DND-41 (cell line): Measurements from ENCODE around the gene CIC.

ENCODE experiments used
- ATAC-seq: fragments of 200-7000 bp; cut with Tn5 transposase; 3 replicates; pipeline ENCODE4 v1.9.1; 2021; ENCODE audit warnings: low read depth; ENCODE audit not compliant: insufficient read depth
- DNase-seq: peaks from one replicate; pipeline ENCODE4 v3.0.0-alpha.2; 2020
- H2AFZ ChIP-seq: 2 replicates; pipeline ENCODE4 v1.6.0; 2012; ENCODE audit warnings: low read depth, low read length
- H3K27ac ChIP-seq: 2 replicates; pipeline ENCODE4 v1.5.1; 2012; ENCODE audit warnings: low read length, inconsistent platforms
- H3K27me3 ChIP-seq: fragments of 200-600 bp; sonication (generic); 2 replicates; pipeline ENCODE4 v1.6.0; 2012; ENCODE audit warnings: low read length, mild to moderate bottlenecking, inconsistent platforms; ENCODE audit not compliant: insufficient read depth, poor library complexity
- H3K36me3 ChIP-seq: 2 replicates; pipeline ENCODE4 v1.5.1; 2012; ENCODE audit warnings: low read length, inconsistent platforms; ENCODE audit not compliant: insufficient read depth
- H3K4me1 ChIP-seq: 2 replicates; pipeline ENCODE4 v1.5.1; 2012; ENCODE audit warnings: mild to moderate bottlenecking, low read length; ENCODE audit not compliant: insufficient read depth
- H3K4me2 ChIP-seq: 2 replicates; pipeline ENCODE4 v1.6.0; 2012; ENCODE audit warnings: mild to moderate bottlenecking, moderate library complexity, low read length, inconsistent platforms; ENCODE audit not compliant: insufficient read depth
- H3K4me3 ChIP-seq, 2 experiments: fragments of 200-600 bp in 1 of 2; shearing (Covaris generic) in 1 of 2; 2 replicates each; pipeline ENCODE4 v1.5.1; 2012 to 2016; ENCODE audit warnings: inconsistent platforms in 2 of 2, low read length in 2 of 2, mild to moderate bottlenecking in 2 of 2, low read depth in 1 of 2, moderate library complexity in 1 of 2
- H3K79me2 ChIP-seq: 2 replicates; pipeline ENCODE4 v1.6.0; 2012; ENCODE audit warnings: low read length, inconsistent platforms; ENCODE audit not compliant: insufficient read depth
- H3K9ac ChIP-seq: 2 replicates; pipeline ENCODE4 v1.6.0; 2012; ENCODE audit warnings: low read depth, mild to moderate bottlenecking, inconsistent platforms, low read length, moderate library complexity
- H3K9me3 ChIP-seq: 2 replicates; pipeline ENCODE4 v1.5.1; 2012; ENCODE audit warnings: low read length, moderate library complexity, mild to moderate bottlenecking, inconsistent platforms; ENCODE audit not compliant: insufficient read depth, severe bottlenecking
- H4K20me1 ChIP-seq: 2 replicates; pipeline ENCODE4 v1.6.0; 2012; ENCODE audit warnings: low read length; ENCODE audit not compliant: insufficient read depth
- EZH2 ChIP-seq: IDR thresholded peaks from 3 replicates; pipeline ENCODE4 v1.6.1; 2012; ENCODE audit warnings: borderline replicate concordance, low read depth, mild to moderate bottlenecking, moderate library complexity, low read length, inconsistent platforms; ENCODE audit not compliant: severe bottlenecking
- TF ChIP-seq, protein P1 (sequence below): IDR thresholded peaks from 2 replicates; pipeline ENCODE4 v1.5.1; 2012; ENCODE audit warnings: borderline replicate concordance, low read length, moderate library complexity, mild to moderate bottlenecking; ENCODE audit not compliant: poor library complexity, severe bottlenecking; ENCODE audit errors: extremely low read depth

The CIC gene

DNA sequence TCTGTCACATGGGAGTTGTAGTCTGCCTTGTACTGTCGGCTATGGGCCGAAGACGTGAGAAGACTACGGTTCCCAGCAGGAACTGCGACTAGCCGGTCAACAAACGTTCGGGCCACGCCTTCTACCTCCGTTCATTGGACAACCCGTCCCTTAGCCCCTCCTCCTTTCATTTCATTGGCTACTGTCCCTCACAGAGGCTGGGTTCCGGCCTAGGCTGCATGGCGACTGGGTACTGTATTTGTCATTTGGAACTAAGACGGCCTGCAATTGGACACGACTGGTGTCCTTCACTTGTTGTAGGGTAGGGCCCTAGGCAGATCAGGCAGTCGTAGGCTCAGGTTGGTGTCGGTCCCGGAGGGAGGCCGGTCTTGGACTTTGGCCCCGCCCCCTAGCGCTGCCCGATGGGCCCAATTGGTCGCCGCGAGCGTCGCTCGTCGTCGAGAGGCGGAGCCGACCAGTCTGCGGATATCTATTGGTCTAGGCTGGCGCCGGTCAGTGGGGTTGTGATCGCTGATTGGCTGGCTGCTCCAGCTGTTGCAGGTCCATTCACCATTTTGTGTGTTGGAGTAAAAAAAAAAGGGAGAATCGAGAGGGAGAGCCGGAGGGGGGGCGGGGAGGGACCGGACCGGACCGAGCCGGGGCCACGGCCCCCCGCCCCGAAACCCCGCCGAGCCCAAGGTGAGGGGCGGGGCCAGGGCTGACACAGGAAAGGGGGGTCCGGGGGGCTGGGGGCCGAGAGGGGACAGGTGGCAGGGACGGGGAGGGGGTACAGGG is at the start of gene CIC:
TSS of gene CIC (plus strand) at position 549 of the 774 bp plus-strand sequence. CDS start 2,532 bp downstream, outside the sequence.
- Histone ChIP-seq H2AFZ (peak within 1 kb of the TSS; percentile 82), H3K4me3 (peak within 1 kb of the TSS; percentile 69 to 92; a peak in 3 of 4 replicates), H3K9ac (peak within 1 kb of the TSS; percentile 74), H3K4me2 (peak within 1 kb of the TSS; percentile 85), H3K79me2 (peaks cover 28% of the 10 kb centered on the region), H4K20me1 (no peaks in the 10 kb centered on the region), H3K27me3 (no peaks in the 10 kb centered on the region), H3K4me1 (peaks cover 24% of the 10 kb centered on the region), H3K36me3 (peaks cover 28% of the 10 kb centered on the region), H3K27ac (peak within 1 kb of the TSS; percentile 98), H3K9me3 (no peaks in the 10 kb centered on the region)
- ATAC-seq, result peak; percentile 90
- DNase-seq, result peak; percentile 100
- TF ChIP-seq, protein P1, sequence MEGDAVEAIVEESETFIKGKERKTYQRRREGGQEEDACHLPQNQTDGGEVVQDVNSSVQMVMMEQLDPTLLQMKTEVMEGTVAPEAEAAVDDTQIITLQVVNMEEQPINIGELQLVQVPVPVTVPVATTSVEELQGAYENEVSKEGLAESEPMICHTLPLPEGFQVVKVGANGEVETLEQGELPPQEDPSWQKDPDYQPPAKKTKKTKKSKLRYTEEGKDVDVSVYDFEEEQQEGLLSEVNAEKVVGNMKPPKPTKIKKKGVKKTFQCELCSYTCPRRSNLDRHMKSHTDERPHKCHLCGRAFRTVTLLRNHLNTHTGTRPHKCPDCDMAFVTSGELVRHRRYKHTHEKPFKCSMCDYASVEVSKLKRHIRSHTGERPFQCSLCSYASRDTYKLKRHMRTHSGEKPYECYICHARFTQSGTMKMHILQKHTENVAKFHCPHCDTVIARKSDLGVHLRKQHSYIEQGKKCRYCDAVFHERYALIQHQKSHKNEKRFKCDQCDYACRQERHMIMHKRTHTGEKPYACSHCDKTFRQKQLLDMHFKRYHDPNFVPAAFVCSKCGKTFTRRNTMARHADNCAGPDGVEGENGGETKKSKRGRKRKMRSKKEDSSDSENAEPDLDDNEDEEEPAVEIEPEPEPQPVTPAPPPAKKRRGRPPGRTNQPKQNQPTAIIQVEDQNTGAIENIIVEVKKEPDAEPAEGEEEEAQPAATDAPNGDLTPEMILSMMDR, result no peak
- no peak for TF ChIP-seq EZH2

DNA sequence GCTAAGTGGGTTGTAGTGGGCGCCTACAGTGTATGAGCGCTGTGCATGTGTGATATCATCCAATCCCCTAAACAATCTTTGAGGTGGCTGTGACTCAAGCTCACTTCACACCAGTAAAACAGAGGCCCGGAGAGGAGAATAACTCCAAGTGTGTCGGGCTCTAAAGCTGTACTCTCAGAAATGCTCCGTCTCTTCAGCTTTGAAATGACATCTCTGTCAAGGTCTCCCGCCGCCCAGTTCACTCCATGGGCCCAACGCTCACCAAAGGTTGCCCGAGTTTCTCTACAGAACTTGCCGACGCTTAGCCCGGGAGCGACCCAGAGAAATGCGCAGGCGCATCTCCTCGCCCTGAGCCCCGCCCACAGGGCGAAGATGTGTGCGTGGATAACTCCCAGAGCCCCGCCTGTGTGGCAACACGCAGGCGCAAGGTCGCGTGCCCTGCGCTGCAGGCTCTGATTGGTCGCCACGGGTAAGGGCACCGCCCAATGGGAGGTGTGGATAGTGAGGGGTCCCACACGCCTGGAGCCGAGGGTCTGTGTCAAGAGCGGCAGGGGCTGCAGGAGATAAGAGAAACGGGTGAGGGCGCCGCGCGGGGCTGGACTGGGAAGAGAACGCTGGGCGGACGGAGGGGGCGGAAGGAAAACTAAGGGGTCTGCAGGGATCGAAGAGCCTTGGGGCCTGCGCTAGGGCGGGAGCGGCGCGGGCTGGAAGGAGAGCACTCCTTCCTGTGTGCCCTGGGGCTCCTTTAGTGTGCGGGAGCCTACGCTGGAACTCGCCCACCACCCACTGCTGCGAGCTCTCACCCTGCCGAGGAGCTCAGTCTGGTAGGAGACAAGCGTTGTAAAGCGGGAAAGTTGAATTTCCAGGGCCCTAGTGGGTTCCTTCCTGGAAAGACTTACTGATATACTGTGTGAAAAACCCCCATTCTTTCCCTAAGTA is 49.0 kb upstream of the CIC start, which contains the start of gene ZNF526:
TSS of gene ZNF526 (plus strand) at position 501 of the 939 bp plus-strand sequence. CDS start 4,092 bp downstream, outside the sequence.
- peak; percentile 92 for ATAC-seq
- Histone ChIP-seq H3K79me2 (peaks cover 78% of the 10 kb centered on the region), H4K20me1 (peaks cover 24% of the 10 kb centered on the region), H2AFZ (peak within 1 kb of the TSS; percentile 66), H3K4me1 (peaks cover 58% of the 10 kb centered on the region), H3K4me3 (peak within 1 kb of the TSS; percentile 65 to 84), H3K9ac (peak within 1 kb of the TSS; percentile 75), H3K27ac (peak within 1 kb of the TSS; percentile 75), H3K9me3 (no peaks in the 10 kb centered on the region), H3K36me3 (peaks cover 22% of the 10 kb centered on the region), H3K27me3 (no peaks in the 10 kb centered on the region), H3K4me2 (peak within 1 kb of the TSS; percentile 80)
- no peak for TF ChIP-seq EZH2
- TF ChIP-seq, protein P1, result peak; percentile 56
- peak; percentile 99 for DNase-seq

DNA sequence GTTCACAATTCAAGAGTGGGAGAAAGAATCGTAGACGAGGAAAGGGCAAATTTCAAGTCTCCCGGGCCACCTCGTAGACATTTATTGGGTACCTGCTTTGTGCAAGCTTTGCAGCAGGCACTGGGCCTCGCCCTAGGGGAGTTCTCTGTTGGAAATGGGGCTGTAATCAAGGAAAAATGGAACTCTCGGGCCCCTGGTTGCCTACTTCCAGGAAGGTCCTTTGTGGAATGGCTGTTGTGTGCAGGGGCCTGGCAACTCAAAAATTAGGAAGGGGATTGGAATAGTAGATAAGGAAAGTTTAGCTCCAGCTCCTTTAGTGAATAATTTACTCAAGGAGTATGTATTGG is 48.3 kb upstream of the CIC start:
- no peak for ATAC-seq
- Histone ChIP-seq H4K20me1 (peaks cover 28% of the 10 kb centered on the region), H3K4me1 (peaks cover 52% of the 10 kb centered on the region), H3K4me3 (peak overlapping the region; percentile 65 to 84), H2AFZ (peak overlapping the region; percentile 66), H3K36me3 (peaks cover 23% of the 10 kb centered on the region), H3K4me2 (peak overlapping the region; percentile 80), H3K27me3 (no peaks in the 10 kb centered on the region), H3K9me3 (no peaks in the 10 kb centered on the region), H3K9ac (peak overlapping the region; percentile 75), H3K27ac (peak overlapping the region; percentile 75), H3K79me2 (peaks cover 73% of the 10 kb centered on the region)
- TF ChIP-seq, protein P1, result no peak
- no peak for TF ChIP-seq EZH2
- DNase-seq, result no peak
